GM23338 (cell line): ENCODE data around the gene PEX13. TPM values are rescaled to one million over a fixed set of nuclear protein-coding genes. Genes with fewer than 3 reads are reported as not detected.

ENCODE experiments used
- polyA plus RNA-seq: library from polyadenylated mRNA; unstranded; fragments of >200 nt; fragmentation: Nextera tagmentation; extraction: Ambion mirVana; gene quantifications from 2 replicates; pipeline ENCODE4 v1.2.1, GENCODE V29; 2016
- small RNA-seq: library from RNA; depleted of rRNA; stranded (forward); fragments of <200 nt; gene quantifications from one replicate; pipeline ENCODE3, GENCODE V24; 2014; ENCODE audit warnings: low replicate concordance
- total RNA-seq: library from RNA; depleted of rRNA; stranded (reverse); fragments of >200 nt; shearing (Covaris generic); gene quantifications from 2 replicates; pipeline ENCODE4 v1.2.3, GENCODE V29; 2014; rRNA removed

PEX13 gene
- total and polyA plus RNA-seq, 2 experiments from 2014 or later = 15.8 to 29.2 TPM

Small RNA genes within 50 kb of the gene (small RNA-seq; reads per million reads assigned to genes)
- not detected for gene RNA5SP95

Other genes with a start within 250 kb of the PEX13 start
- 6.1 and 8.0 TPM in 2 replicates for gene REL, start 136.1 kb upstream of the PEX13 start, total RNA-seq
- 3.3 and 4.1 TPM in 2 replicates for gene REL, start 136.1 kb upstream of the PEX13 start, polyA plus RNA-seq
- gene PUS10, start 535 bp downstream of the PEX13 start, total RNA-seq = 2.5 and 3.5 TPM in 2 replicates
- gene PUS10, start 535 bp downstream of the PEX13 start, polyA plus RNA-seq = 1.7 and 2.2 TPM in 2 replicates
- gene SANBR, start 48.2 kb downstream of the PEX13 start, total RNA-seq = 10.8 TPM in 2 replicates
- gene SANBR, start 48.2 kb downstream of the PEX13 start, polyA plus RNA-seq = 5.0 and 8.4 TPM in 2 replicates
- 4.3 and 5.7 TPM in 2 replicates for gene C2orf74, start 144.5 kb downstream of the PEX13 start, total RNA-seq
- 18.2 and 21.5 TPM in 2 replicates for gene C2orf74, start 144.5 kb downstream of the PEX13 start, polyA plus RNA-seq